Right lobe of liver (tissue), 6 donors: ENCODE data around the gene TXLNB. TPM values are rescaled to one million over a fixed set of nuclear protein-coding genes. Genes with fewer than 3 reads are reported as not detected.
"Not testable (repeated sequence)": the region's sequence is repeated elsewhere in the genome, so short reads cannot be mapped to it uniquely, and the experiment has no call there.

Experiments
- ATAC-seq, 4 donors: fragments of 200-7000 bp; cut with Tn5 transposase; one replicate each; pipeline ENCODE4 v1.9.1; 2020; ENCODE audit warnings: mild to moderate bottlenecking in 4 of 4, moderate library complexity in 4 of 4
- DNase-seq, 3 donors: peaks; one replicate each; pipeline ENCODE4 v3.0.0-alpha.2; 2020
- H3K27ac ChIP-seq, 3 donors: fragments of 200-600 bp; one replicate each; pipeline ENCODE4 v1.8.0; 2022
- H3K27me3 ChIP-seq, 2 donors: fragments of 200-600 bp; one replicate each; pipeline ENCODE4 v1.8.0; 2022
- H3K36me3 ChIP-seq, 4 donors: fragments of 200-600 bp; sonication (generic) in 1 of 4; one replicate each; pipeline versions ENCODE4 v1.5.1 to v1.8.0; 2017 to 2022; ENCODE audit warnings: control low read depth in 1 of 4
- H3K4me1 ChIP-seq, 4 donors: fragments of 200-600 bp; sonication (generic) in 1 of 4; one replicate each; pipeline versions ENCODE4 v1.5.1 to v1.8.0; 2017 to 2022; ENCODE audit warnings: control low read depth in 1 of 4
- H3K4me3 ChIP-seq, 3 donors: fragments of 200-600 bp; one replicate each; pipeline ENCODE4 v1.8.0; 2022
- H3K9me3 ChIP-seq, 4 donors: fragments of 200-600 bp; sonication (generic) in 1 of 4; one replicate each; pipeline versions ENCODE4 v1.5.1 to v1.8.0; 2017 to 2022; ENCODE audit warnings: control low read depth in 1 of 4
- POLR2A ChIP-seq: fragments of 450-650 bp; IDR thresholded peaks from one replicate; pipeline ENCODE4 v1.6.1; 2017; ENCODE audit warnings: antibody characterized with exemption, mild to moderate bottlenecking
- WGBS: methylation state at CpG from one replicate; pipeline ENCODE4 v1.1.6; 2018; ENCODE audit warnings: low coverage, low lambda C conversion rate; ENCODE audit not compliant: insufficient coverage; ENCODE audit errors: missing lambda C conversion rate; 5-methylcytosine and 5-hydroxymethylcytosine counted together
- intact Hi-C, 2 donors: fragments of 100-400 bp; cut with DNase I; formaldehyde crosslinking; loops; one replicate each; pipeline versions ENCODE4 v1.11.2 to v1.14.1; 2022
- total RNA-seq, 6 experiments: library from RNA; depleted of rRNA in 2 of 6; stranded (reverse); fragments of >200 nt in 2 of 6; fragmentation: NEBNext Ultra II Directional in 3 of 6; extraction: Animal tissue kit (Norgen Biotek cat#: 25700) in 3 of 6; gene quantifications; one replicate each; pipeline versions ENCODE4 v1.1.0 to v1.2.4, GENCODE V29; 2016 to 2023
- TF ChIP-seq, protein P1 (sequence below), 4 donors: fragments of 200-600 bp in 3 of 4; fragments of 450-650 bp in 1 of 4; IDR thresholded peaks; one replicate each; pipeline versions ENCODE4 v1.5.1 to v1.8.0; 2016 to 2022; ENCODE audit warnings: antibody characterized with exemption in 4 of 4, mild to moderate bottlenecking in 2 of 4
- donor health status: DM: no; HTN: yes; CAD: no.
- donor health status: DM: no; HTN: no; CAD: no.
- donor health status: DM: no; HTN: no; CAD: no.
- donor health status: DM: no; HTN: yes; CAD: no.
- donor health status: DM: no; HTN: yes; CAD: no.

TXLNB gene
- total RNA-seq, 6 experiments from 2014 or later: 0.04 to 0.50 (median 0.14) TPM

- Histone ChIP-seq H3K4me3 (no peak overlapping the region), H3K27me3 (no peaks in the 10 kb centered on the region), H3K9me3 (no peaks in the 10 kb centered on the region), H3K36me3 (no peaks in the 10 kb centered on the region), H3K4me1 (no peaks in the 10 kb centered on the region), H3K27ac (peak overlapping the region; percentile 41 to 53 (median 48))
- TF ChIP-seq, protein P1, sequence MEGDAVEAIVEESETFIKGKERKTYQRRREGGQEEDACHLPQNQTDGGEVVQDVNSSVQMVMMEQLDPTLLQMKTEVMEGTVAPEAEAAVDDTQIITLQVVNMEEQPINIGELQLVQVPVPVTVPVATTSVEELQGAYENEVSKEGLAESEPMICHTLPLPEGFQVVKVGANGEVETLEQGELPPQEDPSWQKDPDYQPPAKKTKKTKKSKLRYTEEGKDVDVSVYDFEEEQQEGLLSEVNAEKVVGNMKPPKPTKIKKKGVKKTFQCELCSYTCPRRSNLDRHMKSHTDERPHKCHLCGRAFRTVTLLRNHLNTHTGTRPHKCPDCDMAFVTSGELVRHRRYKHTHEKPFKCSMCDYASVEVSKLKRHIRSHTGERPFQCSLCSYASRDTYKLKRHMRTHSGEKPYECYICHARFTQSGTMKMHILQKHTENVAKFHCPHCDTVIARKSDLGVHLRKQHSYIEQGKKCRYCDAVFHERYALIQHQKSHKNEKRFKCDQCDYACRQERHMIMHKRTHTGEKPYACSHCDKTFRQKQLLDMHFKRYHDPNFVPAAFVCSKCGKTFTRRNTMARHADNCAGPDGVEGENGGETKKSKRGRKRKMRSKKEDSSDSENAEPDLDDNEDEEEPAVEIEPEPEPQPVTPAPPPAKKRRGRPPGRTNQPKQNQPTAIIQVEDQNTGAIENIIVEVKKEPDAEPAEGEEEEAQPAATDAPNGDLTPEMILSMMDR (IDR thresholded peaks at IDR 0.05): no peak
- no peak for TF ChIP-seq POLR2A
- DNase-seq (no peak), ATAC-seq (peak; percentile 72 to 83 (median 80))
- intact Hi-C loops: no loop called here
- 21% methylated on average over 5 of the region's 5 CpGs for WGBS
Measured at GRCh38 chr6:139290787-139291311, 949 bp downstream of the TXLNB start.

GRCh38 chr6:139289233-139289632, 2.6 kb downstream of the TXLNB start:
- intact Hi-C loops: no loop called here
- TF ChIP-seq, protein P1 (IDR thresholded peaks at IDR 0.05): no peak
- no peak for TF ChIP-seq POLR2A
- Histone ChIP-seq H3K27ac (no peak overlapping the region), H3K4me3 (no peak overlapping the region), H3K9me3 (no peaks in the 10 kb centered on the region), H3K4me1 (no peaks in the 10 kb centered on the region), H3K36me3 (no peaks in the 10 kb centered on the region), H3K27me3 (no peaks in the 10 kb centered on the region)
- ATAC-seq (no peak), DNase-seq (no peak)
- WGBS: 81% methylated on average over 9 of the region's 10 CpGs

DNA sequence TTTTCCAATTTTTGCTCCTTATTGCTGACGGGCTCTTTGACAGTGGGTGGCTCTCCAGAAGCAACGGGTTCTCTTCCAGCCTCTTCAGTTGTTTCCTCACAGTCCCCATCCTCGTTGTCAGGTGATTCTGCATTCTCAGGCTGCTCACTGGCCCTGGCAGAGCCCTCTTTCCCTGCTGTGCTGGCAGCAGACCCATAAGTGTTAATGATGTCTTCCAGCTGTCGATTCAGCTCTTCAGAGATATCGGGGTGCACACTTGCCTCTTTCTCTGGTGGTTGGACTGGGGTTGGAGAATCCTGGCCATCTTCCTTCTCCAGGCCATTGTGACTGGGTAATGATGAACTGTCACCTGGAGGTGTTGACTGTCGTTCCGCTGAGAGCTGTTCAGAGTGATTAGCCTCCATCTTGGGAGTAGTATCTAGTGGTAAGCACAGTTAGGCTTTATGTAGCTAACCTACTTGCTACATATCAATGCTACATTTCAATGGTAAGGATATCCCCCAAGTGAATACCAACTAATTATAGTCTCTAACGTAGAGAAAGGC, 3.2 kb downstream of the TXLNB start:
- intact Hi-C loops: no loop called here
- H3K27me3 ChIP-seq: no peaks in the 10 kb centered on the region
- TF ChIP-seq, protein P1 (IDR thresholded peaks at IDR 0.05): no peak
- TF ChIP-seq POLR2A: no peak
- ATAC-seq (no peak), DNase-seq (no peak)
- WGBS: 72% methylated on average over 4 of the region's 8 CpGs
- H3K4me3 ChIP-seq: no peak overlapping the region
- H3K4me1 ChIP-seq: no peaks in the 10 kb centered on the region
- no peaks in the 10 kb centered on the region for H3K9me3 ChIP-seq
- no peak overlapping the region for H3K27ac ChIP-seq
- no peaks in the 10 kb centered on the region for H3K36me3 ChIP-seq

- Histone ChIP-seq H3K36me3 (no peaks in the 10 kb centered on the region), H3K27ac (no peak overlapping the region), H3K4me3 (no peak overlapping the region), H3K9me3 (no peaks in the 10 kb centered on the region), H3K27me3 (no peaks in the 10 kb centered on the region), H3K4me1 (no peaks in the 10 kb centered on the region)
- 72% methylated on average over 2 of the region's 2 CpGs for WGBS
- ATAC-seq: no peak
- no peak for TF ChIP-seq POLR2A
- TF ChIP-seq, protein P1 (IDR thresholded peaks at IDR 0.05): no peak
- no peak for DNase-seq
- intact Hi-C loops: no loop called here
Measured at GRCh38 chr6:139287868-139288267, 3.9 kb downstream of the TXLNB start.

GRCh38 chr6:139286438-139286837, 5.4 kb downstream of the TXLNB start:
- H3K27me3 ChIP-seq, H3K36me3 ChIP-seq, H3K4me1 ChIP-seq, H3K9me3 ChIP-seq, H3K4me3 ChIP-seq, ATAC-seq, DNase-seq, intact Hi-C loops, H3K27ac ChIP-seq: not testable (repeated sequence)
- WGBS: 83% methylated on average over 1 of the region's 10 CpGs
